ENCODE data around the gene CHCHD2. TPM values are rescaled to one million over a fixed set of nuclear protein-coding genes. Genes with fewer than 3 reads are reported as not detected.

Gene CHCHD2
- total and polyA plus RNA-seq, 2 donors from 2014 or later = 261 to 763 TPM

- H3K9me3 ChIP-seq (ENCODE audit: control insufficient read depth in 2 of 3, insufficient read depth in 1 of 3, low read length in 3 of 3) = no peaks in the 10 kb centered on the region
- peaks cover 0 to 3% (median 0%) of the 10 kb centered on the region in 3 donors for H3K36me3 ChIP-seq (ENCODE audit: control insufficient read depth in 2 of 3, insufficient read depth in 3 of 3, low read length in 3 of 3)
- no peak overlapping the region for H3K4me3 ChIP-seq (ENCODE audit: low read length in 3 of 3)
- H3K4me1 ChIP-seq (ENCODE audit: control insufficient read depth in 2 of 3, insufficient read depth in 2 of 3, low read depth in 1 of 3, low read length in 3 of 3) = peaks cover 0 to 8% (median 5%) of the 10 kb centered on the region in 3 donors
- intact Hi-C loops (cut with DNase I) = no loop called here
- peak in 1 of 5 donors; percentile 73 for DNase-seq
- no peak overlapping the region for H3K9ac ChIP-seq (ENCODE audit: low read length in 3 of 3)
- no peak for FAIRE-seq
- no peak overlapping the region for H3K27ac ChIP-seq (ENCODE audit: low read depth in 2 of 2, low read length in 2 of 2)
- TF ChIP-seq, protein P1, sequence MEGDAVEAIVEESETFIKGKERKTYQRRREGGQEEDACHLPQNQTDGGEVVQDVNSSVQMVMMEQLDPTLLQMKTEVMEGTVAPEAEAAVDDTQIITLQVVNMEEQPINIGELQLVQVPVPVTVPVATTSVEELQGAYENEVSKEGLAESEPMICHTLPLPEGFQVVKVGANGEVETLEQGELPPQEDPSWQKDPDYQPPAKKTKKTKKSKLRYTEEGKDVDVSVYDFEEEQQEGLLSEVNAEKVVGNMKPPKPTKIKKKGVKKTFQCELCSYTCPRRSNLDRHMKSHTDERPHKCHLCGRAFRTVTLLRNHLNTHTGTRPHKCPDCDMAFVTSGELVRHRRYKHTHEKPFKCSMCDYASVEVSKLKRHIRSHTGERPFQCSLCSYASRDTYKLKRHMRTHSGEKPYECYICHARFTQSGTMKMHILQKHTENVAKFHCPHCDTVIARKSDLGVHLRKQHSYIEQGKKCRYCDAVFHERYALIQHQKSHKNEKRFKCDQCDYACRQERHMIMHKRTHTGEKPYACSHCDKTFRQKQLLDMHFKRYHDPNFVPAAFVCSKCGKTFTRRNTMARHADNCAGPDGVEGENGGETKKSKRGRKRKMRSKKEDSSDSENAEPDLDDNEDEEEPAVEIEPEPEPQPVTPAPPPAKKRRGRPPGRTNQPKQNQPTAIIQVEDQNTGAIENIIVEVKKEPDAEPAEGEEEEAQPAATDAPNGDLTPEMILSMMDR (IDR thresholded peaks at IDR 0.05; ENCODE audit: borderline replicate concordance, extremely low read depth, insufficient read depth) = no peak
- H3K27me3 ChIP-seq (ENCODE audit: control insufficient read depth, insufficient read depth, low read length) = no peaks in the 10 kb centered on the region
Measured at GRCh38 chr7:56087445-56087844, 18.8 kb downstream of the CHCHD2 start.

DNA sequence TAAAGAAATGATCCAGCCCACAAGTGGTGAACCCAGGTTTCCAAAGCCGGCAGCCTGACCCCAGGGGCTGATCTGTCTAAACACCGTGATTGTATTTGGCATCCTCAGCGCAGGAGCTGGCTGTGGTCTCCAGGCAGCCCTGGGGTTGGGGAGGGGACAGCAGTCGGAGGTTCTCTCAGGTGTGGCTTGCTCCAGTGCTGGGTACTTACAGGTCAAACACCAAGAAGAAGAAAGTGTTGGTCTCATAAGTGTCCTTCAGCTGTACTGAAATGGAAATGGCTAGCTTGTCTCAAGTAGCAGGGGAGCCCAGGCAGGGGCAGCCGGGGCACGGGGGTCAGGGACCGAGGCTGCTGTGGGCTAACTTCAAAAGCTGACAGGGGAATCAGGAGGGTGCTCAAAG is 19.5 kb downstream of the CHCHD2 start:
- Histone ChIP-seq H3K9me3 (ENCODE audit: control insufficient read depth in 2 of 3, insufficient read depth in 1 of 3, low read length in 3 of 3) (no peaks in the 10 kb centered on the region), H3K27me3 (ENCODE audit: control insufficient read depth, insufficient read depth, low read length) (no peaks in the 10 kb centered on the region), H3K4me1 (ENCODE audit: control insufficient read depth in 2 of 3, insufficient read depth in 2 of 3, low read depth in 1 of 3, low read length in 3 of 3) (peaks cover 0 to 8% (median 5%) of the 10 kb centered on the region in 3 donors), H3K4me3 (ENCODE audit: low read length in 3 of 3) (no peak overlapping the region), H3K27ac (ENCODE audit: low read depth in 2 of 2, low read length in 2 of 2) (no peak overlapping the region), H3K36me3 (ENCODE audit: control insufficient read depth in 2 of 3, insufficient read depth in 3 of 3, low read length in 3 of 3) (peaks cover 0 to 3% (median 0%) of the 10 kb centered on the region in 3 donors), H3K9ac (ENCODE audit: low read length in 3 of 3) (no peak overlapping the region)
- DNase-seq (no peak), FAIRE-seq (no peak)
- intact Hi-C loops (cut with DNase I) = no loop called here
- TF ChIP-seq, protein P1 (IDR thresholded peaks at IDR 0.05; ENCODE audit: borderline replicate concordance, extremely low read depth, insufficient read depth) = no peak

DNA sequence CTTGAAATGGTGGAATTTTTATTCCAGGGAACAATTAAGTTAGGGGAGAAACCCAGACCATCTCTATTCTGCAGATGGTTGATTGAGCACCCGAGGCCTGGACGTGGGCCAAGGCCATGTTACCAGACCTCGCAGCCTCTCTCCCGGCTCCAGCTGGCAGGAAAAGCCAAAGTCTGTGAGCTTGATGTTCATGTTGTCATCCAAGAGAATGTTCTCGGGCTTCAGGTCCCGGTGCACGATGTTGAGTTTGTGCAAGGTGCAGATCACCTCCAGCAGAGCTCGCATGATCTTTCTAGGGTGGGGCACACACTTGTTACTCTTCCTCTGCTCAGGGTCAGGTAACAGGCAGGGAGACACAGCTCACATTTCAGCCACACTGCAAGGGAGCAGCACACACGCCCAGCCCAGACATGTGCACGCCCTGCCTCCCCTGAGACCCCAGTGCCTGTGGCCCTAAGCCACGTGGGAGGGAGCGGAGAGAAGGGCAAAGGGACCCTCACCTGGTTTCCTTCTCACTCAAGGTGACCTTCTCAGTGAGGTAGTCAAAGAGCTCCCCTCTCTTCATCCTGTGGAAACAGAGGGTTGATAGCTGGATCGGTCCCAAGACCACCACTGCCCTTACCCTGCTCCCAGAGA is 23.0 kb downstream of the CHCHD2 start:
- Histone ChIP-seq H3K9me3 (ENCODE audit: control insufficient read depth in 2 of 3, insufficient read depth in 1 of 3, low read length in 3 of 3) (no peaks in the 10 kb centered on the region), H3K4me1 (ENCODE audit: control insufficient read depth in 2 of 3, insufficient read depth in 2 of 3, low read depth in 1 of 3, low read length in 3 of 3) (peaks cover 0 to 10% (median 8%) of the 10 kb centered on the region in 3 donors), H3K9ac (ENCODE audit: low read length in 3 of 3) (no peak overlapping the region), H3K4me3 (ENCODE audit: low read length in 3 of 3) (no peak overlapping the region), H3K27ac (ENCODE audit: low read depth in 2 of 2, low read length in 2 of 2) (no peak overlapping the region), H3K27me3 (ENCODE audit: control insufficient read depth, insufficient read depth, low read length) (no peaks in the 10 kb centered on the region), H3K36me3 (ENCODE audit: control insufficient read depth in 2 of 3, insufficient read depth in 3 of 3, low read length in 3 of 3) (peaks cover 0 to 3% (median 2%) of the 10 kb centered on the region in 3 donors)
- DNase-seq (peak in 3 of 5 donors; percentile 26 to 83 (median 45)), FAIRE-seq (no peak)
- TF ChIP-seq, protein P1 (IDR thresholded peaks at IDR 0.05; ENCODE audit: borderline replicate concordance, extremely low read depth, insufficient read depth) = no peak
- intact Hi-C loops (cut with DNase I) = no loop called here
